ENCODE measurements around the gene ARMC12. TPM values are rescaled to one million over a fixed set of nuclear protein-coding genes. Genes with fewer than 3 reads are reported as not detected.

The ARMC12 gene
- total and polyA plus RNA-seq, 10 of the 15 experiments (the other 5 are each of a cell fraction or from before 2014, with no cell fraction given) = 0.10 to 1.6 (median 0.62) TPM

- FAIRE-seq (no peak), DNase-seq (ENCODE audit: low read depth, low spot score) (no peak), ATAC-seq (no peak)
- peaks cover 0 to 1% of the 10 kb centered on the region in 2 experiments; a peak in 2 of 4 replicates for H3K27me3 ChIP-seq (replicated peaks in 1 of 2; ENCODE audit: control insufficient read depth in 2 of 2, insufficient read depth in 2 of 2, low read length in 1 of 2)
- H3K4me3 ChIP-seq = no peak overlapping the region
- SMC1A ChIA-PET (ENCODE audit: uncharacterized antibody, unreplicated experiment) = no interaction called here
- H3K79me2 ChIP-seq (ENCODE audit: control insufficient read depth, insufficient read depth, low read length) = no peaks in the 10 kb centered on the region
- no peak overlapping the region for H3K4me2 ChIP-seq (ENCODE audit: control insufficient read depth, insufficient read depth)
- no peak overlapping the region for H2AFZ ChIP-seq (ENCODE audit: control insufficient read depth, low read depth, low read length)
- POLR2A ChIA-PET = no interaction called here
- 43% methylated on average over 17 of the region's 17 CpGs for WGBS (ENCODE audit: insufficient coverage, insufficient replicate concordance, low lambda C conversion rate, missing lambda C conversion rate)
- RAD21 ChIA-PET (ENCODE audit: unreplicated experiment) = no interaction called here
- in situ Hi-C loops (cut with MboI) (no loop called here), intact Hi-C loops (cut with micrococcal nuclease; ENCODE audit: unreplicated experiment) (no loop called here)
- H3K4me1 ChIP-seq (ENCODE audit: control insufficient read depth, insufficient read depth, low read length) = no peaks in the 10 kb centered on the region
- H3K9me3 ChIP-seq (replicated peaks; ENCODE audit: control insufficient read depth, insufficient read depth, low read length) = no peaks in the 10 kb centered on the region
- CTCF ChIA-PET = no interaction called here
- H3K9ac ChIP-seq (ENCODE audit: control insufficient read depth, insufficient read depth, low read length) = no peak overlapping the region
- no peak overlapping the region for H3K27ac ChIP-seq (ENCODE audit: control insufficient read depth, insufficient read depth)
- TF ChIP-seq MYB (IDR thresholded peaks at IDR 0.05; ENCODE audit: borderline replicate concordance, low read depth, low read length) (no peak), JUNB (IDR thresholded peaks at IDR 0.05) (no peak), STAT1 (conservative IDR thresholded peaks at IDR 0.05) (no peak), KLF5 (IDR thresholded peaks at IDR 0.05; ENCODE audit: partially characterized antibody) (no peak), ZNF24 (IDR thresholded peaks at IDR 0.05) (no peak), MTA2 (IDR thresholded peaks at IDR 0.05; ENCODE audit: low read depth) (no peak), POLR2AphosphoS2 (IDR thresholded peaks at IDR 0.05; ENCODE audit: low read depth, low read length) (no peak), JUND (IDR thresholded peaks at IDR 0.05; ENCODE audit: low read depth, low read length) (no peak), CHD4 (IDR thresholded peaks at IDR 0.05) (no peak), CEBPB (IDR thresholded peaks at IDR 0.05; ENCODE audit: borderline replicate concordance in 1 of 2, low read depth in 2 of 2, low read length in 2 of 2) (no peak), PBX3 (IDR thresholded peaks at IDR 0.05; ENCODE audit: insufficient replicate concordance, low read depth, low read length) (no peak), ZZZ3 (IDR thresholded peaks at IDR 0.05; ENCODE audit: control insufficient read depth, insufficient read length, low read depth) (no peak), RAD51 (IDR thresholded peaks at IDR 0.05) (no peak), WRNIP1 (IDR thresholded peaks at IDR 0.05; ENCODE audit: borderline replicate concordance, low read depth, low read length) (no peak), NKRF (conservative IDR thresholded peaks at IDR 0.05) (no peak), ZBTB11 (CRISPR knock-in tag; IDR thresholded peaks at IDR 0.05) (no peak), SMC3 (IDR thresholded peaks at IDR 0.05; ENCODE audit: borderline replicate concordance, low read length) (no peak)
- BruUV-seq (replicated peaks) = no TSS peak
- no peaks in the 10 kb centered on the region for H4K20me1 ChIP-seq (ENCODE audit: control insufficient read depth, insufficient read depth)
- no peaks in the 10 kb centered on the region for H3K36me3 ChIP-seq (ENCODE audit: control insufficient read depth in 2 of 2, insufficient read depth in 2 of 2, low read length in 1 of 2)
Observed at GRCh38 chr6:35794536-35795452, 58.0 kb downstream of the ARMC12 start.

All from GM12878 (cell line).